K562 (cell line): ENCODE results near the gene MRPS6. TPM values are rescaled to one million over a fixed set of nuclear protein-coding genes. Genes with fewer than 3 reads are reported as not detected.
A peak's percentile ranks its signal among the peaks of the same experiment; 100 is the strongest.

ENCODE experiments used
- ATAC-seq: fragments of 200-7000 bp; cut with Tn5 transposase; 3 replicates; pipeline ENCODE4 v1.9.1; 2020; ENCODE audit warnings: moderate library complexity
- BruUV-seq: library from RNA; stranded (reverse); fragments of 400-500 nt; replicated peaks from 2 replicates; lab custom pipeline; 2021; lab: Mats Ljungman, UMichigan
- CTCF ChIA-PET: fragments of 300-600 bp; formaldehyde crosslinking; extraction: SDS; loops from one replicate; lab custom pipeline; 2021; ENCODE audit warnings: low intra/inter-chr PET ratio; lab: Yijun Ruan, JAX
- POLR2A ChIA-PET: fragments of 300-600, 350-650 bp; sonication (Branson Sonifier 250); formaldehyde crosslinking; extraction: SDS; loops from one replicate; lab custom pipeline; 2021; ENCODE audit warnings: antibody characterized with exemption, inconsistent platforms; lab: Yijun Ruan, JAX
- DNase-seq, 4 experiments: peaks; one replicate each; pipeline versions ENCODE4 v3.0.0 to v3.0.0-alpha.2; 2011 to 2018; ENCODE audit warnings: low spot score in 3 of 4, mixed read lengths in 3 of 4; ENCODE audit errors: extremely low read depth in 1 of 4
- FAIRE-seq: peaks from 2 replicates; lab custom pipeline; 2011; peaks lifted over from hg19 to GRCh38; lab: Jason Lieb, UNC
- H2AFZ ChIP-seq: 2 replicates; pipeline ENCODE4 v1.6.0; 2011; ENCODE audit warnings: low read depth, low read length, control low read depth, inconsistent platforms
- H3K27ac ChIP-seq: fragments of 200-600 bp; 3 replicates; pipeline ENCODE4 v1.8.0; 2011; ENCODE audit warnings: low read depth, mild to moderate bottlenecking, control low read depth, inconsistent platforms, low read length, moderate library complexity, mixed read lengths; ENCODE audit errors: extremely low read depth
- H3K27me3 ChIP-seq, 2 experiments: fragments of 300-600 bp in 1 of 2; 2 replicates in 1 of 2; 3 replicates in 1 of 2; pipeline versions ENCODE4 v1.6.0 to v1.8.0; 2011; ENCODE audit warnings: inconsistent platforms in 2 of 2, low read length in 2 of 2, mild to moderate bottlenecking in 1 of 2, mixed read lengths in 1 of 2, moderate library complexity in 1 of 2; ENCODE audit not compliant: control insufficient read depth in 2 of 2, insufficient read depth in 2 of 2
- H3K36me3 ChIP-seq: fragments of 300-600 bp; 3 replicates; pipeline ENCODE4 v1.8.0; 2011; ENCODE audit warnings: mild to moderate bottlenecking, low read length, inconsistent platforms; ENCODE audit not compliant: control insufficient read depth, insufficient read depth
- H3K4me1 ChIP-seq, 2 experiments: fragments of 200-600 bp in 1 of 2; replicated peaks in 1 of 2; 2 replicates in 1 of 2; 3 replicates in 1 of 2; pipeline versions ENCODE4 v1.5.1 to v1.8.0; 2011; ENCODE audit warnings: inconsistent platforms in 2 of 2, low read length in 2 of 2, mild to moderate bottlenecking in 1 of 2, mixed read lengths in 1 of 2, moderate library complexity in 1 of 2; ENCODE audit not compliant: control insufficient read depth in 2 of 2, insufficient read depth in 2 of 2
- H3K4me2 ChIP-seq: 2 replicates; pipeline ENCODE4 v1.6.1; 2011; ENCODE audit warnings: low read length, control low read depth, inconsistent platforms, mixed read lengths; ENCODE audit not compliant: insufficient read depth
- H3K4me3 ChIP-seq: fragments of 200-600 bp; sonication (generic), shearing (Covaris generic); 2 replicates; pipeline ENCODE4 v1.5.1; 2016; ENCODE audit warnings: control low read depth, inconsistent platforms
- H3K79me2 ChIP-seq: fragments of 200-600 bp; 3 replicates; pipeline ENCODE4 v1.8.0; 2011; ENCODE audit warnings: low read length, inconsistent platforms; ENCODE audit not compliant: control insufficient read depth, insufficient read depth
- H3K9ac ChIP-seq, 2 experiments: 2 replicates each; pipeline versions ENCODE4 v1.6.0 to v1.6.1; 2011; ENCODE audit warnings: low read depth in 2 of 2, low read length in 2 of 2, control low read depth in 1 of 2, inconsistent platforms in 1 of 2, mild to moderate bottlenecking in 1 of 2, mixed read lengths in 1 of 2; ENCODE audit not compliant: insufficient read depth in 1 of 2
- H3K9me1 ChIP-seq: one replicate; pipeline ENCODE4 v1.6.0; 2011; ENCODE audit warnings: inconsistent platforms, mild to moderate bottlenecking, low read length, moderate library complexity; ENCODE audit not compliant: control insufficient read depth, insufficient read depth
- H3K9me3 ChIP-seq: replicated peaks from 2 replicates; pipeline ENCODE4 v1.5.1; 2011; ENCODE audit warnings: low read depth, low read length, inconsistent platforms; ENCODE audit not compliant: control insufficient read depth, insufficient read depth
- H4K20me1 ChIP-seq: replicated peaks from 2 replicates; pipeline ENCODE4 v1.6.1; 2011; ENCODE audit warnings: low read length, inconsistent platforms, mixed read lengths; ENCODE audit not compliant: control insufficient read depth, insufficient read depth
- CBX1 ChIP-seq: sonication (generic); IDR thresholded peaks from 2 replicates; pipeline ENCODE4 v1.6.1; 2016; ENCODE audit warnings: antibody characterized with exemption, low read depth, mild to moderate bottlenecking
- CBX3 ChIP-seq, 2 experiments: IDR thresholded peaks; 1 replicate in 1 of 2; 2 replicates in 1 of 2; pipeline ENCODE4 v1.6.1; 2012; ENCODE audit warnings: inconsistent platforms in 2 of 2, low read length in 2 of 2, borderline replicate concordance in 1 of 2, control low read depth in 1 of 2
- CBX5 ChIP-seq: IDR thresholded peaks from 2 replicates; pipeline ENCODE4 v1.6.1; 2014; ENCODE audit warnings: low read depth, borderline replicate concordance
- RFX5 ChIP-seq: IDR thresholded peaks from 2 replicates; pipeline ENCODE4 v1.6.1; 2011; ENCODE audit warnings: low read depth, mild to moderate bottlenecking, improper control_type of control experiment, low read length
- SMARCA4 ChIP-seq: fragments of 450-650 bp; IDR thresholded peaks from 2 replicates; pipeline ENCODE4 v1.6.1; 2016
- TRIM24 ChIP-seq, 2 experiments: fragments of 450-650 bp; IDR thresholded peaks; 2 replicates each; pipeline ENCODE4 v1.6.1; 2016
- TRIM28 ChIP-seq: fragments of 450-650 bp; IDR thresholded peaks from 2 replicates; pipeline ENCODE4 v1.6.1; 2017
- WGBS: fragments of 100-300 bp; shearing (Covaris generic); methylation state at CpG from one replicate; pipeline ENCODE4 v1.1.6; 2016; ENCODE audit warnings: low coverage, mixed read lengths; ENCODE audit not compliant: insufficient coverage; ENCODE audit errors: missing lambda C conversion rate; 5-methylcytosine and 5-hydroxymethylcytosine counted together
- in situ Hi-C: fragments of 300-500 bp; cut with MboI; formaldehyde crosslinking; loops from 4 replicates; pipeline ENCODE4 v1.15.0; 2018; ENCODE audit warnings: inconsistent platforms, mixed read lengths
- intact Hi-C: fragments of 100-400 bp; cut with micrococcal nuclease; formaldehyde crosslinking; loops from 2 replicates; pipeline ENCODE4 v1.14.2; 2022
- polyA plus RNA-seq, 8 experiments: library from polyadenylated mRNA; depleted of rRNA in 4 of 8; stranded (reverse) in 5 of 8; unstranded in 3 of 8; fragments of >200 nt; fragmentation: Nextera tagmentation in 2 of 8; fragmentation: Illumina TruSeq in 1 of 8; extraction: Ambion mirVana in 2 of 8; extraction: Trizol in 1 of 8; gene quantifications; 2 replicates each; pipeline versions ENCODE4 v1.2.1 to v1.2.3, GENCODE V29; 2011 to 2014; ENCODE audit warnings: inconsistent platforms in 1 of 8, missing spikeins in 1 of 8
- total RNA-seq, 7 experiments: library from RNA; depleted of rRNA in 6 of 7; stranded (reverse); fragments of >200 nt in 6 of 7; fragmentation: Illumina TruSeq in 2 of 7; extraction: Trizol in 2 of 7; gene quantifications; 2 replicates each; pipeline versions ENCODE4 v1.2.1 to v1.2.3, GENCODE V29; 2011 to 2021; ENCODE audit warnings: low replicate concordance in 1 of 7
- TF ChIP-seq, protein P1 (sequence below): fragments of 250-450 bp; sonication (Bioruptor Pico); IDR thresholded peaks from 2 replicates; pipeline ENCODE4 v1.5.1; 2021; ENCODE audit warnings: mild to moderate bottlenecking
- TF ChIP-seq, protein P2 (sequence below): fragments of 450-650 bp; IDR thresholded peaks from 2 replicates; pipeline ENCODE4 v1.6.1; 2018; ENCODE audit warnings: mild to moderate bottlenecking, low read depth; ENCODE audit not compliant: partially characterized antibody

The MRPS6 gene
- total and polyA plus RNA-seq, 9 of the 15 experiments (the other 6 are each of a cell fraction or from before 2014, with no cell fraction given), result 26.1 to 72.0 (median 39.3) TPM

DNA sequence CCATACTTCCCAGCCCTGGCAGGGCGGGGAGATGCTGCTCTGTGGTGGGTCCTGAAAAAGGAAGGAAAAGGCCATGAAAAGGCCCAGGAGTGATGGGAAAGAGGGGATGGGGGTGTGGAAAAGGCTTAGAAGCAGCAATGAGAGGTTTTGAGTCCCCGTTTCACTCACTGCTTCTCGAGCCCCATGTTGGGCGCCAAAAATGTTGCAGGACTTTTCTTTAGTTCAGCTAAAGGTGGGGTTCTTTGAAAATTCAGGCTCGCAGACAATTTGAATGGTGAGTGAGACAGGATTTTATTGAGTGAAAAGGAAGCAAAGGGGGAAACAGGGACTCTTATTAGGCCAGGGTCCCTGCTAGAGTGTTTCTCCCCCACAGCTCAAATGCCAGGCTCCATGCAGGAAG, 93.1 kb downstream of the MRPS6 start:
- no peak for FAIRE-seq
- Histone ChIP-seq H3K9ac (no peak overlapping the region), H3K4me1 (no peaks in the 10 kb centered on the region), H4K20me1 (no peaks in the 10 kb centered on the region), H3K27ac (no peak overlapping the region), H3K27me3 (no peaks in the 10 kb centered on the region), H2AFZ (no peak overlapping the region), H3K36me3 (no peaks in the 10 kb centered on the region), H3K9me1 (no peaks in the 10 kb centered on the region), H3K4me3 (no peak overlapping the region), H3K4me2 (no peak overlapping the region), H3K9me3 (peaks cover 17% of the 10 kb centered on the region), H3K79me2 (no peaks in the 10 kb centered on the region)
- in situ Hi-C loops, result no loop called here
- TF ChIP-seq, protein P1, sequence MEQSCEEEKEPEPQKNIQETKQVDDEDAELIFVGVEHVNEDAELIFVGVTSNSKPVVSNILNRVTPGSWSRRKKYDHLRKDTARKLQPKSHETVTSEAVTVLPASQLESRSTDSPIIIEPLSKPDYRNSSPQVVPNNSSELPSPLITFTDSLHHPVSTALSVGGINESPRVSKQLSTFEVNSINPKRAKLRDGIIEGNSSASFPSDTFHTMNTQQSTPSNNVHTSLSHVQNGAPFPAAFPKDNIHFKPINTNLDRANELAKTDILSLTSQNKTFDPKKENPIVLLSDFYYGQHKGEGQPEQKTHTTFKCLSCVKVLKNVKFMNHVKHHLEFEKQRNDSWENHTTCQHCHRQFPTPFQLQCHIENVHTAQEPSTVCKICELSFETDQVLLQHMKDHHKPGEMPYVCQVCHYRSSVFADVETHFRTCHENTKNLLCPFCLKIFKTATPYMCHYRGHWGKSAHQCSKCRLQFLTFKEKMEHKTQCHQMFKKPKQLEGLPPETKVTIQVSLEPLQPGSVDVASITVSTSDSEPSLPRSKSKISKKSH (CRISPR knock-in tag), result peak; percentile 65; the same call in 1 of the 2 replicates
- TF ChIP-seq CBX3 (IDR thresholded peaks at IDR 0.05; ENCODE audit: borderline replicate concordance in 1 of 2, low read length in 2 of 2) (peak; percentile 54 to 85), SMARCA4 (no peak), CBX5 (peak; percentile 71; the same call in 1 of the 2 replicates), RFX5 (no peak), TRIM28 (peak; percentile 95), TRIM24 (IDR thresholded peaks at IDR 0.05) (0 out of 4 replicates have a peak, but pooled peaks of 1 of the 2 experiments have one; percentile 32), CBX1 (peak; percentile 54; the same call in 1 of the 2 replicates)
- TF ChIP-seq, protein P2, sequence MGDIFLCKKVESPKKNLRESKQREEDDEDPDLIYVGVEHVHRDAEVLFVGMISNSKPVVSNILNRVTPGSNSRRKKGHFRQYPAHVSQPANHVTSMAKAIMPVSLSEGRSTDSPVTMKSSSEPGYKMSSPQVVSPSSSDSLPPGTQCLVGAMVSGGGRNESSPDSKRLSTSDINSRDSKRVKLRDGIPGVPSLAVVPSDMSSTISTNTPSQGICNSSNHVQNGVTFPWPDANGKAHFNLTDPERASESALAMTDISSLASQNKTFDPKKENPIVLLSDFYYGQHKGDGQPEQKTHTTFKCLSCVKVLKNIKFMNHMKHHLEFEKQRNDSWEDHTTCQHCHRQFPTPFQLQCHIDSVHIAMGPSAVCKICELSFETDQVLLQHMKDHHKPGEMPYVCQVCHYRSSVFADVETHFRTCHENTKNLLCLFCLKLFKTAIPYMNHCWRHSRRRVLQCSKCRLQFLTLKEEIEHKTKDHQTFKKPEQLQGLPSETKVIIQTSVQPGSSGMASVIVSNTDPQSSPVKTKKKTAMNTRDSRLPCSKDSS, result peak; percentile 67
- no TSS peak for BruUV-seq
- 16% methylated on average over 5 of the region's 5 CpGs for WGBS
- intact Hi-C loops, result no loop called here
- CTCF ChIA-PET, result no interaction called here
- ATAC-seq, result no peak
- peak in 1 of 4 experiments; percentile 27 for DNase-seq
- POLR2A ChIA-PET, result interaction anchor here (0.6 kb wide), 1 partner anchor 186 kb away, joined by 4 read pairs; no protein-coding TSS in a partner anchor
